Activated T-helper 17 cell treated with anti-CD3 and anti-CD28 coated beads, Interleukin-2, amount 50 U/mL, for 72 hours (primary cell): ENCODE measurements around the gene TOE1. TPM values are rescaled to one million over a fixed set of nuclear protein-coding genes. Genes with fewer than 3 reads are reported as not detected.
A peak's percentile ranks its signal among the peaks of the same experiment; 100 is the strongest.
"Not testable (repeated sequence)": the region's sequence is repeated elsewhere in the genome, so short reads cannot be mapped to it uniquely, and the experiment has no call there.

ENCODE experiments used
- ATAC-seq: fragments of 150-1000 bp; cut with Tn5 transposase; replicated peaks from 2 replicates; pipeline ENCODE4 v1.10.0; 2021; ENCODE audit warnings: mild to moderate bottlenecking, moderate library complexity
- H3K27ac Mint-ChIP-seq: one replicate; pipeline ENCODE4 v1.8.0; 2022; ENCODE audit warnings: mixed read lengths
- H3K27me3 Mint-ChIP-seq: one replicate; pipeline ENCODE4 v1.8.0; 2022; ENCODE audit warnings: mixed read lengths
- H3K36me3 Mint-ChIP-seq: one replicate; pipeline ENCODE4 v1.8.0; 2022; ENCODE audit warnings: low read depth, mild to moderate bottlenecking, mixed read lengths
- H3K4me1 Mint-ChIP-seq: one replicate; pipeline ENCODE4 v1.8.0; 2022; ENCODE audit warnings: mixed read lengths
- H3K4me3 Mint-ChIP-seq: one replicate; pipeline ENCODE4 v1.8.0; 2022; ENCODE audit warnings: mild to moderate bottlenecking, mixed read lengths
- H3K9me3 Mint-ChIP-seq: one replicate; pipeline ENCODE4 v1.8.0; 2022; ENCODE audit warnings: mixed read lengths
- total RNA-seq, 2 donors: library from RNA; stranded (reverse); gene quantifications; one replicate each; pipeline ENCODE4 v1.2.3, GENCODE V29; 2022

The TOE1 gene
- total RNA-seq: 10 to 100 TPM; 23.2 to 35.8 TPM

- no peaks in the 10 kb centered on the region for H3K27me3 Mint-ChIP-seq
- peak; percentile 90 for ATAC-seq
- peak within 1 kb of the TSS; percentile 98 for H3K4me3 Mint-ChIP-seq
- H3K9me3 Mint-ChIP-seq: no peaks in the 10 kb centered on the region
- H3K27ac Mint-ChIP-seq: peak within 1 kb of the TSS; percentile 99
- peaks cover 17% of the 10 kb centered on the region for H3K4me1 Mint-ChIP-seq
- peaks cover 56% of the 10 kb centered on the region for H3K36me3 Mint-ChIP-seq
These were observed at the start of gene TOE1, which contains the start of gene MUTYH for GRCh38 chr1:45339789-45340558. TOE1 (plus strand) TSS chr1:45340170; CDS start chr1:45340253, 83 bp downstream. MUTYH (minus strand) TSS chr1:45340440; CDS start chr1:45334505, 5,935 bp downstream.

- H3K4me1 Mint-ChIP-seq, H3K27ac Mint-ChIP-seq, ATAC-seq, H3K36me3 Mint-ChIP-seq, H3K9me3 Mint-ChIP-seq, H3K4me3 Mint-ChIP-seq, H3K27me3 Mint-ChIP-seq: not testable (repeated sequence)
These were observed 49.0 kb upstream of the TOE1 start for GRCh38 chr1:45291002-45291401.

- H3K4me1 Mint-ChIP-seq: no peaks in the 10 kb centered on the region
- no peak overlapping the region for H3K27ac Mint-ChIP-seq
- no peak overlapping the region for H3K4me3 Mint-ChIP-seq
- no peaks in the 10 kb centered on the region for H3K36me3 Mint-ChIP-seq
- ATAC-seq: no peak
- no peaks in the 10 kb centered on the region for H3K9me3 Mint-ChIP-seq
- no peaks in the 10 kb centered on the region for H3K27me3 Mint-ChIP-seq
These were observed 48.3 kb upstream of the TOE1 start for GRCh38 chr1:45291716-45292115.

- peak overlapping the region; percentile 15 for H3K27ac Mint-ChIP-seq
- no peaks in the 10 kb centered on the region for H3K9me3 Mint-ChIP-seq
- H3K4me1 Mint-ChIP-seq: peaks cover 9% of the 10 kb centered on the region
- no peak overlapping the region for H3K4me3 Mint-ChIP-seq
- ATAC-seq: no peak
- H3K27me3 Mint-ChIP-seq: no peaks in the 10 kb centered on the region
- no peaks in the 10 kb centered on the region for H3K36me3 Mint-ChIP-seq
These were observed 42.2 kb upstream of the TOE1 start for GRCh38 chr1:45297666-45298356.

GRCh38 chr1:45299296-45299695 is 40.7 kb upstream of the TOE1 start:
- peaks cover 9% of the 10 kb centered on the region for H3K4me1 Mint-ChIP-seq
- H3K27me3 Mint-ChIP-seq: no peaks in the 10 kb centered on the region
- H3K4me3 Mint-ChIP-seq: no peak overlapping the region
- no peaks in the 10 kb centered on the region for H3K36me3 Mint-ChIP-seq
- H3K27ac Mint-ChIP-seq: no peak overlapping the region
- no peaks in the 10 kb centered on the region for H3K9me3 Mint-ChIP-seq
- no peak for ATAC-seq

GRCh38 chr1:45299981-45300668 is 39.8 kb upstream of the TOE1 start:
- Mint-ChIP-seq H3K27ac (no peak overlapping the region), H3K9me3 (no peaks in the 10 kb centered on the region), H3K4me1 (peaks cover 9% of the 10 kb centered on the region), H3K27me3 (no peaks in the 10 kb centered on the region), H3K4me3 (no peak overlapping the region), H3K36me3 (no peaks in the 10 kb centered on the region)
- ATAC-seq: no peak

GRCh38 chr1:45300669-45300997 is 39.3 kb upstream of the TOE1 start:
- Mint-ChIP-seq H3K9me3 (no peaks in the 10 kb centered on the region), H3K4me1 (peaks cover 9% of the 10 kb centered on the region), H3K27me3 (no peaks in the 10 kb centered on the region), H3K36me3 (no peaks in the 10 kb centered on the region), H3K27ac (no peak overlapping the region), H3K4me3 (no peak overlapping the region)
- ATAC-seq: no peak

GRCh38 chr1:45302505-45303150 is 37.3 kb upstream of the TOE1 start:
- H3K27me3 Mint-ChIP-seq: no peaks in the 10 kb centered on the region
- peak overlapping the region; percentile 93 for H3K4me3 Mint-ChIP-seq
- H3K9me3 Mint-ChIP-seq: no peaks in the 10 kb centered on the region
- peaks cover 19% of the 10 kb centered on the region for H3K4me1 Mint-ChIP-seq
- H3K27ac Mint-ChIP-seq: peak overlapping the region; percentile 80
- ATAC-seq: no peak
- no peaks in the 10 kb centered on the region for H3K36me3 Mint-ChIP-seq

GRCh38 chr1:45303520-45304310 is 36.3 kb upstream of the TOE1 start:
- Mint-ChIP-seq H3K9me3 (no peaks in the 10 kb centered on the region), H3K4me3 (peak overlapping the region; percentile 93), H3K36me3 (no peaks in the 10 kb centered on the region), H3K27me3 (no peaks in the 10 kb centered on the region), H3K27ac (peak overlapping the region; percentile 80), H3K4me1 (peaks cover 19% of the 10 kb centered on the region)
- ATAC-seq: peak; percentile 85

GRCh38 chr1:45304311-45305081 is 35.5 kb upstream of the TOE1 start:
- no peak for ATAC-seq
- Mint-ChIP-seq H3K9me3 (no peaks in the 10 kb centered on the region), H3K27ac (peak overlapping the region; percentile 80), H3K27me3 (no peaks in the 10 kb centered on the region), H3K4me3 (peak overlapping the region; percentile 93), H3K36me3 (no peaks in the 10 kb centered on the region), H3K4me1 (peaks cover 19% of the 10 kb centered on the region)

- Mint-ChIP-seq H3K27ac (peak overlapping the region; percentile 80), H3K9me3 (no peaks in the 10 kb centered on the region), H3K27me3 (no peaks in the 10 kb centered on the region), H3K4me3 (peak overlapping the region; percentile 93), H3K4me1 (peaks cover 19% of the 10 kb centered on the region), H3K36me3 (no peaks in the 10 kb centered on the region)
- ATAC-seq: no peak
These were observed 34.7 kb upstream of the TOE1 start for GRCh38 chr1:45305231-45305630.

GRCh38 chr1:45306319-45306718 is 33.7 kb upstream of the TOE1 start:
- H3K9me3 Mint-ChIP-seq: no peaks in the 10 kb centered on the region
- ATAC-seq: peak; percentile 47

GRCh38 chr1:45306905-45307304 is 33.1 kb upstream of the TOE1 start:
- peaks cover 15% of the 10 kb centered on the region for H3K4me1 Mint-ChIP-seq
- H3K36me3 Mint-ChIP-seq: no peaks in the 10 kb centered on the region
- H3K27ac Mint-ChIP-seq: peak overlapping the region; percentile 70
- peak overlapping the region; percentile 93 for H3K4me3 Mint-ChIP-seq
- H3K9me3 Mint-ChIP-seq: no peaks in the 10 kb centered on the region
- no peaks in the 10 kb centered on the region for H3K27me3 Mint-ChIP-seq
- ATAC-seq: no peak

More at GRCh38 chr1:45306319-45306718, 33.7 kb upstream of the TOE1 start:
- H3K27me3 Mint-ChIP-seq: no peaks in the 10 kb centered on the region
- peak overlapping the region; percentile 70 for H3K27ac Mint-ChIP-seq
- H3K4me3 Mint-ChIP-seq: peak overlapping the region; percentile 93
- no peaks in the 10 kb centered on the region for H3K36me3 Mint-ChIP-seq
- H3K4me1 Mint-ChIP-seq: peaks cover 19% of the 10 kb centered on the region
